SIG-M5 (cell line): ENCODE data around the gene KIAA1217.

ENCODE experiments used
- DNase-seq: peaks from one replicate; lab custom pipeline; 2025; lab: John Stamatoyannopoulos, UW

The KIAA1217 gene

DNA sequence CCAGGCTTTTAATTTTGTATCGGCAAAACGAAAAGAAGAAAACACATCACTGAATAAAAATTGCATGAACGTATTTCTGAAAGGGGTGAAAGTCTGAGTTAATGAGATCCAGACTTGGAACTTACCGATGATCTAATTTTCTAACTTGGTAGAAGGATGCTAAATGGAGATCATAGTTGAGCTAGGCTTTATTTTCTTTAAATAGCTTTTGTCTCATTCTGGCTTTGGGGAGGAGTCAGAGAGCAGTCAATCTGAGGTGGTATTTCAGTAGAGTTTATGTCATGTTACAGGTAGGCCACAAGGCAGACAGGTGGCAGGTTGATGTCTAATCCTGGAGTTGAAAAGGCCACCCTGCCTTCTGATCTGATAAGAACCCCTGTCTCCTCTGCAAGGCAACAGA lies 161.9 kb downstream of the KIAA1217 start:
- DNase-seq, result no peak

- DNase-seq, result no peak
Observed at GRCh38 chr10:24371396-24371795, 162.5 kb downstream of the KIAA1217 start.

GRCh38 chr10:24374134-24374915 lies 165.4 kb downstream of the KIAA1217 start:
- no peak for DNase-seq

- DNase-seq, result no peak
Observed at GRCh38 chr10:24375510-24375909, 166.6 kb downstream of the KIAA1217 start.

GRCh38 chr10:24376731-24377130 lies 167.8 kb downstream of the KIAA1217 start:
- DNase-seq, result no peak

- no peak for DNase-seq
Observed at GRCh38 chr10:24378126-24378920, 169.4 kb downstream of the KIAA1217 start.

DNA sequence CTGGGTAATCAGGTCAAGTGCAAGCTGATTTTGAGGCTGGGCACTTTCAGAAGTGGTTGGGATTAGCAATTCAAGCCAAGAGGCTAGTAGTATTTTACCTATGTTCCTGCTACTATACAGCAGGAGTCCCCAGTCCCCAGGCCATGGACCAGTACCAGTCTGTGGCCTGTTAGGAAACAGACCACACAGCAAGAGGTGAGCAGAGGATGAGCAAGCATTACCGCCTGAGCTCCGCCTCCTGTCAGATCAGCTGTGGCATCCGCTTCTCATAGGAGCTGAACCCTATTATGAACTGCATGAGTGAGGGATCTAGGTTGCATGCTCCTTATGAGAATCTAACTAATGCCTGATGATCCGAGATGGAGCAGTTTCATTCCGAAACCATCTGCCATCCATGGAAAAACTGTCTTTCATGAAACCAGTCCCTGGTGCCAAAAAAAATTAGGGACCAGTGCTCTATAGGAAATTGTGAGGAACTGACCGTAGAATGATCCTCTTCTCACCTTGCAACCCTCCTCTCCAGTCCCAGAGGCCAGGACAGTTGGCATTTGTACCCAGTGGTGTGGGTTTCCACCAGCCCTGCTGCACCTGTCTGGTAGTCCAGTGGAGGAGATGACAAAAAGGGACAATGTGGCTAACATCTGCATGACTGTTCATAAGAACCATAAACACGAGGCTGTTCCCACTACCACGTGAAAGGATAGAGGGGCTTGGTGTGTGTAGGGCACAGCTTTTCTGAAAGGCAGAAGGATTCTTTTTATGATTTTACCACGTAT lies 172.5 kb downstream of the KIAA1217 start:
- DNase-seq, result no peak

GRCh38 chr10:24382045-24382444 lies 173.1 kb downstream of the KIAA1217 start:
- DNase-seq, result no peak

- no peak for DNase-seq
Observed at GRCh38 chr10:24382596-24382978, 173.6 kb downstream of the KIAA1217 start.

DNA sequence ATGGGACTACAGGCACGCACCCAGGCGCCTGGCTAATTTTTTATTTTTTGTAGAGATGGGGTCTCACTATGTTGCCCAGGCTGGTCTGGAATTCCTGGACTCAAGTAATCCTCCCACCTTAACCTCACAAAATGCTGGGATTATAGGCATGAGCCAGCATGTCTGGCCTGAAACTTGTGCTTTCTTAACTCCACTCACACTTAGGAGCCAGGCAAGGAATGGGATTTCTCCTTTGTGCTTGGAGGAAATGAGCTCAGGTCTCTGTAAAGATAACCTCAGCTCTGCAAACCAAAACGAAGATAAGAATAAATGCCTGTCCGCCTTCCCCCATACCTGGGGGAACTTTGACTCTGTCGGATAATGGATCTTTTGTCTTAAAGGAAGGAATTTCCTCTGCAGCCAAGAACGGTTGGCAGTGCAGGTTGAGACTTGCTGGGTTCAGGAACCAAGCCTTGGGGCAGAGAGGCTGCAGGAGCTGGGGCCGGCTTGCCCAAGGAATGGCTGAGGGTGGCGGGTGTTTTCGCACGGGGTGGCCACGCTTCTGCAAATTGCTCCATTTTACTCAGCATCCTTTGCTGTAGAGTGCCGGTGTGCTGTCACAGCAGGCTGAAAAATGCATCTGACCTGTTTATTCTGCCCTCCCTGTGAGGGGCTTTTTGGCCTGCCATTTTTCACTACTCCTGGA lies 174.2 kb downstream of the KIAA1217 start:
- DNase-seq, result no peak

- no peak for DNase-seq
Observed at GRCh38 chr10:24383681-24384106, 174.8 kb downstream of the KIAA1217 start.

- DNase-seq, result no peak
Observed at GRCh38 chr10:24384954-24385353, 176.0 kb downstream of the KIAA1217 start.

DNA sequence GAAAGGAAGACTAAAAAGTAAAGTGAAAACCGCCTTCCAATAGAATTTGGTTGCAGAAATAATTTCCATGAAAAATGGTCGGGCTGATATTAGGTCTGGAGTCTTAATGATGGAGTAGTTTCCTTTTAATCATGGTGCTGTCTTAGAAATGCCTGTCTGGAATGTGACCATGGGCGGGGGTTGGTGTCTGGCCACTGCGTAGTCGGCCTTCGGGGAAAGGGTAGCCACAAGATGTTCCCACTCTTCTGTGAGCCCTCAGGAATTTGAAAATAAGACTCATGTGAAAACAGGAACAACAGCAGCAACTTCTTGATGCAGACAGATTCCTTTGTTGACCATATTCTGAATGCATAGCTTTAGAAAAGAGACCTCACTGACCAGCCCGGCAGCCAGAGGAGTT lies 176.8 kb downstream of the KIAA1217 start:
- no peak for DNase-seq

GRCh38 chr10:24390146-24390700 lies 181.3 kb downstream of the KIAA1217 start:
- no peak for DNase-seq

- DNase-seq, result no peak
Observed at GRCh38 chr10:24390746-24391145, 181.8 kb downstream of the KIAA1217 start.

- no peak for DNase-seq
Observed at GRCh38 chr10:24393201-24393600, 184.3 kb downstream of the KIAA1217 start.

- DNase-seq, result no peak
Observed at GRCh38 chr10:24394461-24395190, 185.7 kb downstream of the KIAA1217 start.

- no peak for DNase-seq
Observed at GRCh38 chr10:24396396-24396795, 187.5 kb downstream of the KIAA1217 start.

- DNase-seq, result no peak
Observed at GRCh38 chr10:24397662-24398061, 188.7 kb downstream of the KIAA1217 start.

DNA sequence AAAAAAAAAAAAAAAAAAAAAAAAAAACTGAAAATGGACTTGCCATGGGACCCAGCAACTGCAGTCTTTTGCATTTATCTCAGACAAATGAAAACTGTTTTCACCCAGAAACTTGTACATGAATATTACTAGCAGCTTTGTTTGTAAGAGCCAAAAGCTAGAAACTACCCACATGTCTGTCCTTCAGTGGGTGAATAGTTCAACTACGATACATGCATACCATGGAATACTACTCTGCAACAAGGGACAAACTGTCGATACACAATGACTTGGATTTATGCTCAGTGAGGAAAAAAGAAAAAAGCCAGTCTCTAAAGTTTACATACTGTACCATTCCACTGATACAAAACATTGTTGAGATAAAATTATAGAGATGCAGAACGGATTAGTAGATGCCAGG lies 195.6 kb downstream of the KIAA1217 start:
- DNase-seq, result no peak

GRCh38 chr10:24405635-24406034 lies 196.7 kb downstream of the KIAA1217 start:
- DNase-seq, result no peak
